Activated naive CD4-positive, alpha-beta T cell treated with anti-CD3 and anti-CD28 coated beads for 36 hours (primary cell): Measurements from ENCODE around the gene GOLT1A. TPM values are rescaled to one million over a fixed set of nuclear protein-coding genes. Genes with fewer than 3 reads are reported as not detected.

ENCODE experiments used
- CTCF ChIA-PET: fragments of 350-600 bp; sonication (Branson Sonifier 250); formaldehyde crosslinking; loops from one replicate; lab custom pipeline; 2021; ENCODE audit warnings: antibody characterized with exemption; lab: Charles Lee
- DNase-seq: peaks from one replicate; pipeline ENCODE4 v3.0.0-alpha.2; 2020
- H3K27ac Mint-ChIP-seq: one replicate; pipeline ENCODE4 v1.8.0; 2021; ENCODE audit warnings: mild to moderate bottlenecking, mixed read lengths
- H3K27me3 Mint-ChIP-seq: one replicate; pipeline ENCODE4 v1.8.0; 2021; ENCODE audit warnings: low read depth, mixed read lengths
- H3K36me3 Mint-ChIP-seq: one replicate; pipeline ENCODE4 v1.8.0; 2021; ENCODE audit warnings: low read depth, mixed read lengths
- H3K4me1 Mint-ChIP-seq: one replicate; pipeline ENCODE4 v1.8.0; 2021; ENCODE audit warnings: low read depth, mixed read lengths
- H3K4me3 Mint-ChIP-seq: one replicate; pipeline ENCODE4 v1.8.0; 2021; ENCODE audit warnings: mild to moderate bottlenecking, moderate library complexity, mixed read lengths
- H3K9me3 Mint-ChIP-seq: one replicate; pipeline ENCODE4 v1.8.0; 2021; ENCODE audit warnings: mixed read lengths
- intact Hi-C: fragments of 100-400 bp; cut with micrococcal nuclease; formaldehyde crosslinking; loops from one replicate; pipeline ENCODE4 v1.15.1; 2023
- total RNA-seq, 2 experiments: library from RNA; stranded (reverse); gene quantifications; one replicate each; pipeline ENCODE4 v1.2.3, GENCODE V29; 2021

The GOLT1A gene
- total RNA-seq, 2 experiments from 2014 or later = not detected

DNA sequence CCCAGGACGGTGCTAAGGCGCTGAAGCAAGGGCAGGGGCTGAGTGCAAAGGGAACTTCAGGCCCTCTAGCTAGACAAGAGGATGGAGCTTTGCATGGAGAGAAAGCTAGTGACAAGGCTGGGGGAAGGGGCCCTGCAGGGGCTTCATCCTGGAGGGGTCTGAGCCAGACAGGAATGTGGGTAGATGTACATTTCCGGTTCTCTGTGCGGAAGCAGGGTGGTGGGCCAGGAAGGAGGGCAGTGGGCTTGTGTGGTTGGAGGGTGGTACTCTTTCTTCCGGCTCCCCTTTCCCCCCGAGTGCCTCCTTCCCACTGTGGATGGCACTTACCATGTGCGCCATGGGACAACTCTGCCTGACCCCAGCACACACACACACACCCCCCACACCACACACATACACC lies 19.0 kb downstream of the GOLT1A start:
- Mint-ChIP-seq H3K4me1 (peaks cover 9% of the 10 kb centered on the region), H3K4me3 (no peak overlapping the region), H3K9me3 (no peaks in the 10 kb centered on the region), H3K27me3 (peaks cover 20% of the 10 kb centered on the region), H3K27ac (no peak overlapping the region), H3K36me3 (no peaks in the 10 kb centered on the region)
- DNase-seq = no peak
- intact Hi-C loops = no loop called here
- CTCF ChIA-PET = interaction anchor here (1.0 to 1.1 kb wide), 2 partner anchors 12 to 66 kb away, joined by 3 to 5 read pairs; no protein-coding TSS in a partner anchor

DNA sequence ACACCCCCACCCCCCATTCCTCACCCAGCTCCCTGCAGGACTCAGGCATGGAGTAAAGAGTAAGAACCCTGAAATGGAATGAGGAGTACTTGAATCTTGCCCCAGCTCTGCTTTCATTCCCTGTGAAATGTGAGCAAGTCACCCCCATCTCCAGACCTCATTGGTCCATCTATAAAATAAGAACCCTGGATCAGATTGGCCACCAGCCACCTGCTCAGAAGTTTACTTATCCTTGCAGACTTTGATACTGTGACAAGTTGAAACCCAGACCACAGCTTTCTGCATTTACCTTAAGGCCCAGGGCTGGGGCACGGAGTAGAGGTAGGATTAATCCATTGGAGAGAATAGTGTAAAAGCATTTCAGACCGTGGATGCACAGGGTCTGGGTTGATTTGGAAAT lies 19.7 kb downstream of the GOLT1A start:
- CTCF ChIA-PET = interaction anchor here (1.0 to 6.0 kb wide), 3 partner anchors 13 to 65 kb away, joined by 3 to 38 read pairs (median 5); no protein-coding TSS in a partner anchor
- H3K27ac Mint-ChIP-seq = no peak overlapping the region
- intact Hi-C loops = no loop called here

DNA sequence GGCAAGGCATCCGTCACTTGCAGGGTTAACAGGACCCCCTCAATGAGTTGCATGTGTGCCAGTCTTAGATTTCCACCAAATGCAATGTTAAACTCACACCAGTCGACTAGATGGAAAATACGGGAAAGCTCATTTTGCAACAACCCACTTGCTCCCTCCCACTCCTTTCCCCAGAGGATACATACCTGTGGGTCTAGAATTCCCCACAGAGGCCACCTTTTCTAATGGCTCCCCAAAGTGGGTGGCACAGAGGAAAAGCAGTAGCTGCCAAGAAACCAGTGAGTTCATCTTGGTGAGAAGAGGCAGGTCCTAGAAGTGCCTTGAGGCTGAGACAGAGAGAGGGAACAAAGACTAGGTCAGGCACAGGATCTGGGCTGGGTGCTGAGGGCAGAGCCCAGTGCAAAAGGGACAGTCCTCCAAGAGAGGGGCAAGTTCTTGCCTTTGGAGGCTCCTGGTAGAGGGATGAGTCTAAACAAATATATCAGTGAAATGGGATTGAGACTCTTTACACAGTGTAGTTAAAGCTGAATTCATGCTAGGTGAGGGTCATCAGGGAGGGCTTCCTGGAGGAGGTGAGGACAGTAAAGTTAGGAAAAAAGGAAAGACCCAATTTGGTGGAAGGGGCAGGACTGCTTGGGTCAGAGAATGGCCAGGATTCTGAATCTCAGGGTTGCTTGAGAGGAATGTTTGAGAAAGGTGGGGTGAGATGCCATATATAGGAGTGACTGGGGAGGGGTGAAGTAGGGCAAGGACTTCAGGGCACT lies 21.0 kb downstream of the GOLT1A start:
- H3K27ac Mint-ChIP-seq = no peak overlapping the region
- CTCF ChIA-PET = interaction anchor here (1.0 to 6.0 kb wide), 3 partner anchors 14 to 614 kb away, joined by 3 to 38 read pairs (median 14); no protein-coding TSS in a partner anchor
- no peak for DNase-seq
- peaks cover 28% of the 10 kb centered on the region for H3K27me3 Mint-ChIP-seq
- peaks cover 22% of the 10 kb centered on the region for H3K4me1 Mint-ChIP-seq
- no peaks in the 10 kb centered on the region for H3K9me3 Mint-ChIP-seq
- intact Hi-C loops = no loop called here
- no peak overlapping the region for H3K4me3 Mint-ChIP-seq
- no peaks in the 10 kb centered on the region for H3K36me3 Mint-ChIP-seq

More for the DNA sequence above, 19.7 kb downstream of the GOLT1A start:
- Mint-ChIP-seq H3K4me1 (peaks cover 16% of the 10 kb centered on the region), H3K27me3 (peaks cover 25% of the 10 kb centered on the region), H3K36me3 (no peaks in the 10 kb centered on the region), H3K4me3 (no peak overlapping the region), H3K9me3 (no peaks in the 10 kb centered on the region)
- no peak for DNase-seq

DNA sequence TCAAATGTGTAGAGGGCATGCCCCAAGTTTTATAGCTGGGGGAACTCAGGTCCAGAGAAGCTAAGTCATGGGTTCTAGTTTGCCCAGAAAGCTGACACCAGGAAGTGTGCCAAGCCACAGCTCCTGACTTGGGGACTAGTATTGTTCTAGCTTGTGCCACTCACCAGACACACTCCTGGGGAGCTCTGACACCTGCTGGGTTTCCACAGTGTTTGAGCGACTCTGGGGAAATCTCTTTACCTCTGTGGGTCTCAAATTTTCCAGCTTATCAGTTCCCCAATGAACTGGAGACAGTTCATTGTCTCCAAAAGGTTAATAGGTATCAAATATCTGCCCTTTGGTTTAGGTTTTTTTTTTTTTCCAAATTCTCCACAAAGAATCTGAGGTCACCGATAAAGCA lies 21.7 kb downstream of the GOLT1A start:
- H3K27ac Mint-ChIP-seq = no peak overlapping the region
- H3K9me3 Mint-ChIP-seq = no peaks in the 10 kb centered on the region
- H3K27me3 Mint-ChIP-seq = peaks cover 34% of the 10 kb centered on the region
- H3K4me1 Mint-ChIP-seq = peaks cover 22% of the 10 kb centered on the region
- no peak for DNase-seq
- CTCF ChIA-PET = interaction anchor here (0.7 to 6.0 kb wide), 4 partner anchors 15 to 615 kb away, joined by 3 to 38 read pairs (median 8); no protein-coding TSS in a partner anchor
- no peaks in the 10 kb centered on the region for H3K36me3 Mint-ChIP-seq
- intact Hi-C loops = no loop called here
- H3K4me3 Mint-ChIP-seq = no peak overlapping the region

DNA sequence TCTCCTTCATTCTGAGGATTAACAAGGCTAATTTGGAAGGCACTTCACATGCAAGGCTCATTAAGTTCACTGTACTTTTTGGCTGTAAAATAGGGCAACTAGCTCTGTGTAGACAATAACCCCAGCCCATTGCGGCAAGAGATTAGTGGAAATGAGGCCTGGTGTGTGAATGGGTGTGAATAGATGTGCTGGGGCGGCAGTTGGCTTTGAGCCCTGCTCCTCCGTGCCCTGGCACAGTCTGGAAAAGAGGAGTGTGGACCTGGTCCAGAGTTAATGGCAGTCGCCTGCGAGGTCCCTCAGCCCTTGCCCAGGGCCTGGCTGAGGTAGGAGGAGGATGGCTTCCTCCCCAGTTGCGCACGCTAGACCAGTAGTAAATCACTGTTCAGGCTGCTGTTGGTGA lies 22.3 kb downstream of the GOLT1A start:
- peaks cover 38% of the 10 kb centered on the region for H3K27me3 Mint-ChIP-seq
- DNase-seq = no peak
- H3K27ac Mint-ChIP-seq = no peak overlapping the region
- peaks cover 22% of the 10 kb centered on the region for H3K4me1 Mint-ChIP-seq
- H3K36me3 Mint-ChIP-seq = no peaks in the 10 kb centered on the region
- intact Hi-C loops = no loop called here
- CTCF ChIA-PET = interaction anchor here (0.5 to 6.0 kb wide), 4 partner anchors 15 to 172 kb away, joined by 3 to 38 read pairs (median 12); no protein-coding TSS in a partner anchor
- H3K9me3 Mint-ChIP-seq = no peaks in the 10 kb centered on the region
- no peak overlapping the region for H3K4me3 Mint-ChIP-seq

DNA sequence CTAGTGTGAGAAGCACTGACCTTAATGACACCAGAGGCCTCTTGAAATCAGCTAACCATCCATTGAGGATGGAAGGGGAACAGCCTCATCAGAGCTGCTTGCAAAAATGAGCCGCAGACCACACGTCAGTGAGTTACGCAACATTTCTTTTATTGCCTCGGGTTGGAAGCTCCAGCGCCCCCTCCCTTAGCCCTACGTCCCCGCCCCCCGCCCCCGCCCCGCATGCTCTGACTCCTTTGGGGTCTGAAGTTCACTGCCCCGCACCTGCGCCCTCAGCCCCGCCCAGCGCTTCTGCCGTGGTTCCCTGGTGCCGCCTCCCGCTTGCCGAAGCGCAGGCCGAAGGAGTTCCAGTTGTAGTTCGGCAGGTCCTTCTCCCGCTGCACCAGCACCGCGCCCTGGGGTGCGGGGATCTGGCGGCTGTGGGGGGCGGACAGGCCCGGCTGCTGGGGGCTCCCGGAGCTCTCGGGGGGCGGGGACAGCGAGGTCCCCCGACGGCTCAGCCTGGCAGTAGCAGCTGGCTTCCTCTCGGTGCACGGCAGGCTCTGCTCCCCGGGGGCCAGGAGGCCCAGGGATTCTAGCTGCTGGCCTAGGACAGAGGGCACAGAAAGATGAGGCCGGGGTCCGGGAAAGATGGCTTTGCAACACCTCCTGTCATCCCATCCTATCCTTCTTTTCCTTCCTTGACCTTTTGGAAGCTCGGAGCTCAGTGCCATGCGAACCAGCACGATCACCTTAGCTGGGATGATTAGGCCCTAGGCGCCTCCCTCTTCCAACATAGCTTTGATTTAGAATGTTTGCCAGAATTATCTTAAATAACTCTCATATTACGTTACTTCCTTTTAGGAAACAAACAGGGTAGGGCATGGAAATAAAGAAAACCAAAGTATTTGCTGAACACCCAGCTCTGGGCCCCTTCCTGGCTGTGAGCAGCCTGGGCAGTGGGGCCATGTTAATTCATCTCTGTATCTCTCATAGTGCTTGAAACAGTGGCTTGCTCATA lies 23.3 kb downstream of the GOLT1A start:
- Mint-ChIP-seq H3K9me3 (no peaks in the 10 kb centered on the region), H3K4me1 (peaks cover 22% of the 10 kb centered on the region)

DNA sequence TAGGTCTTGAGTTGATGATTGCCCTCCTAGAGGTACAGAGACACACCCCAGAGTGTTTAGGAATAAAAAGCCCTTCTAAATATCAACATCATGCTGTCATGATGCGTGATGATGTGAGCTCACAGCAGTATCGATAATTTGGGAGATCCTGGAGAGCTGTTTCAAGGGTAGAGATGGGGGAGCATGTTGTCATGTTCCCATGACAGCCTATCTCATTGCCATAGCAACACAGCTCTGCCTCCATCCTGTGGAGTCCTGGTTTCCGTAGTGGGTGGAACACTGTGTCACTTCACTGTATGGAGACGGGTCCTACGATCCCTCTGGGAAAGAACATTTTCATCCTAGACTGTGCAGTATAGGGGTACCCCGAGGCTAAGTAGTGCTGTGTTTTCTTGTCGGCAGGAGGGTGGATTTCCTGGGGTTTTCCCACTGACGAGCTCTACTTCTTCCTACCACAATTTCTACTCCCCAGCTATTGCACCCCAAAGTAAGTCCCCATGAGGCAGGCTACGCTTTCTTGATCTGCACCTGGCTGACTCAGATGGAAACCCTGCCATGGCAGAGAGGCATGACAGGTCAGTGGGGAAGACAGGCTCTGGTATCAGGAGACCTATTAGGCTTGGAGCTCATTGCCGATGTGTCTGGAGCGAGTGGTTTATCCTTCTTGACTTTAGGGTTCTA lies 24.7 kb downstream of the GOLT1A start:
- DNase-seq = peak; percentile 55
- no peaks in the 10 kb centered on the region for H3K9me3 Mint-ChIP-seq
- no peak overlapping the region for H3K4me3 Mint-ChIP-seq
- peaks cover 38% of the 10 kb centered on the region for H3K27me3 Mint-ChIP-seq
- H3K36me3 Mint-ChIP-seq = no peaks in the 10 kb centered on the region
- H3K4me1 Mint-ChIP-seq = peaks cover 18% of the 10 kb centered on the region
- CTCF ChIA-PET = interaction anchor here (0.6 to 6.0 kb wide), 5 partner anchors 18 to 314 kb away, joined by 3 to 38 read pairs (median 4); no protein-coding TSS in a partner anchor
- intact Hi-C loops = no loop called here
- H3K27ac Mint-ChIP-seq = no peak overlapping the region

More for the DNA sequence above, 23.3 kb downstream of the GOLT1A start:
- peak overlapping the region; percentile 0 for H3K4me3 Mint-ChIP-seq
- CTCF ChIA-PET = interaction anchor here (0.5 to 6.0 kb wide), 4 partner anchors 16 to 173 kb away, joined by 3 to 38 read pairs (median 12); no protein-coding TSS in a partner anchor
- intact Hi-C loops = no loop called here
- peaks cover 38% of the 10 kb centered on the region for H3K27me3 Mint-ChIP-seq
- no peaks in the 10 kb centered on the region for H3K36me3 Mint-ChIP-seq
- peak; percentile 52 for DNase-seq
- H3K27ac Mint-ChIP-seq = no peak overlapping the region

DNA sequence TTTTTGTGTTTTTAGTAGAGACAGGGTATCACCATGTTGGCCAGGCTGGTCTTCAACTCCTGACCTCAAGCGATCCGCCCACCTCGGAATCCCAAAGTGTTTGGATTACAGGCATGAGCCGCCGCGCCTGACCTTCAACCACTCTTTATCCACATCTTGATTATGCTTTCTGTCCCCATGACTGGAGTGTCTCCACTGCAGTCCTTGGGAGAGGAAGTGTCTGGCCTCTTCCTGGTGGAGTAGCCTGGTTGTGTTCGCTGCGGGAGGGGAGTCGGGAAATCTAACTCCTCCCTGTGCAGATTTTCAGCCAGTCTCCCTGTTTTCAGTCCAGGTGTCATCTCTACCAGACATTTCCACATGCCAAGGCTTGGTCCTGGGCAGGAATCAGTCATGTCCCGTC lies 27.2 kb downstream of the GOLT1A start:
- no peaks in the 10 kb centered on the region for H3K9me3 Mint-ChIP-seq
- intact Hi-C loops = no loop called here
- CTCF ChIA-PET = interaction anchor here (0.6 kb wide), 1 partner anchor 17 kb away, joined by 3 read pairs; no protein-coding TSS in a partner anchor
- no peak for DNase-seq
- no peak overlapping the region for H3K27ac Mint-ChIP-seq
- peaks cover 18% of the 10 kb centered on the region for H3K4me1 Mint-ChIP-seq
- no peaks in the 10 kb centered on the region for H3K36me3 Mint-ChIP-seq
- H3K27me3 Mint-ChIP-seq = peaks cover 31% of the 10 kb centered on the region
- no peak overlapping the region for H3K4me3 Mint-ChIP-seq

DNA sequence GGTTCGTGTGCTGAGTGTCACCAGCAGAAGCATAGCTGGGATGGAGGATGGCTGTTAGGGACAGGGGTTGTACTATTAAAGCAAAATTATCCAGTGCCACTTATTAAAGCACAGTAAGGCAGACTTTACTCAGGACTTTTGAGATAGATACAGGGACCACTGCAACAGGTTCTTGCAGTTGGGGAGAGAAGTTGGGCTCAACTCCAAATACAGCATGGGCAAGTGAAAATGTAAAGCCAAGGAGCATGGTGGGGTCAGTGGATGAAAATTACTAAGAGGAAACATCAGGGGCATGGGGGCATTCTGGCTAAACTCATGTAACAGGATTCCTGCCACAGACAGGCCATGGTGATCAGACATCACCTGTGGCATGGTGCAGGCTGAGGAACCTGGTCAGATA lies 32.7 kb downstream of the GOLT1A start:
- Mint-ChIP-seq H3K4me3 (no peak overlapping the region), H3K4me1 (no peaks in the 10 kb centered on the region), H3K27me3 (peaks cover 5% of the 10 kb centered on the region), H3K27ac (no peak overlapping the region), H3K9me3 (no peaks in the 10 kb centered on the region), H3K36me3 (no peaks in the 10 kb centered on the region)
- CTCF ChIA-PET = no interaction called here
- intact Hi-C loops = no loop called here
- DNase-seq = no peak

DNA sequence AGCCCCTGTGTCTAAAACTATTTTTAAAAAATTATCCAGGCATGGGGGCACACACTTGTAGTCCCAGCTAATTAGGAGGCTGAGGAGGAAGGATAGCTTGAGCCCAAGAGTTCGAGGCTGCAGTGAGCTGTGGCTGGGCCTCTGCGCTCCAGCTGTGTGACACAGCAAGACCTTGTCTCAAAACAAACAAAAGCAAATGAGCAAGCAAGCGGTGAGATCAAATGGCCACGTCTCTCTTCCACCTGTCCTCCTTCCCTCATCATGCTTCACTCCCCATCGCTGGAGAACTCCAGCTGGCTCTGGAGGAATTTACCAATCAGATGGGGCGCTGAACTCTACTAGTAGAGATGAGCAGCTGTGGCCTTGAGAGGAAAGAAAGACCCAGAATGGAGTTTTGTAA lies 33.7 kb downstream of the GOLT1A start:
- peaks cover 5% of the 10 kb centered on the region for H3K27me3 Mint-ChIP-seq
- CTCF ChIA-PET = interaction anchor here (0.7 kb wide), 1 partner anchor 18 kb away, joined by 3 read pairs; no protein-coding TSS in a partner anchor

DNA sequence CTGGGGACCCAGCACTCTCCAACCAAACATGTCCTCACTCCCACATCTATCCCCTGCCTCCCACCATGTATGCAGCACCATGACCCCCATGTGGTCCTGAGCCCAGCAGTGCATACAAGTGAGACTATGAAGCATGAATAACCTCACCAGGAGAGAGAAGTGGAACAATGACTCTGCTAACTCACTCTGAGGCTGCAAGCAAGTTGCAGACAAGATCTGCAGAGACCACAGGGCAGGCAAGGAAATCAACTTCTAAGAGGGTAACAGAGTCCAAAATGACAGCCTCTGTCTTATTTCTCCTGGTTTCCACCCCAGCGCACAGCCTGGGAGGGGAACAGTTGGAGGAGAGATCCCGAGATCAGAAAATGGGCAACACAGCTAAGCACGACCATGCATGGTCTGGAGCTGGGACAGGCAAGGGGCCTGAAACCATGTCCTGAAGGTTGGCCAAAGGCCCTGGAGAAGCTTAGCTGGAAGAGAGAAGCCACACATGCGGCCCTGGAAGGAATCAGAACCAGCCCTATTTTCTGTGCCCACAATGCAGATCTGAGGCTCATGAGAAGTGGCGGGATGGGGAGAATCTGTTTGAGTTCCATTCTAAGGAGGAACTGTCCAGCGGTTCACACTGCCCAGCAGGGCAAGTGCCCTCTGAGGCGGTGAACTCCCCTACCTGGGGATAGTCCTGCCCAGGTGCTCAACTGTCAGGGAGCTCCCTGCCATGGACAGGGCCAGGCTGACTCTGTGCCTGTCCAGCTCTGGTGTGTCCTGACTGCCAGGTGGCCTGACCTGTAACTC lies 35.1 kb downstream of the GOLT1A start:
- Mint-ChIP-seq H3K27ac (no peak overlapping the region), H3K4me3 (no peak overlapping the region), H3K36me3 (no peaks in the 10 kb centered on the region), H3K4me1 (no peaks in the 10 kb centered on the region), H3K9me3 (peaks cover under 1% of the 10 kb centered on the region), H3K27me3 (peaks cover 6% of the 10 kb centered on the region)
- intact Hi-C loops = no loop called here
- CTCF ChIA-PET = interaction anchor here (1.0 to 3.5 kb wide), 2 partner anchors 16 to 28 kb away, joined by 7 to 14 read pairs; no protein-coding TSS in a partner anchor
- DNase-seq = no peak

More for the DNA sequence above, 33.7 kb downstream of the GOLT1A start:
- no peak for DNase-seq
- Mint-ChIP-seq H3K4me3 (no peak overlapping the region), H3K27ac (no peak overlapping the region), H3K9me3 (no peaks in the 10 kb centered on the region), H3K4me1 (no peaks in the 10 kb centered on the region), H3K36me3 (no peaks in the 10 kb centered on the region)
- intact Hi-C loops = no loop called here
